ENCODE measurements around the gene UBE2L6.

GRCh38 chr11:57571606-57572005 is 4.1 kb upstream of the UBE2L6 start:
- TF ChIP-seq CTCF (IDR thresholded peaks at IDR 0.05; ENCODE audit: insufficient read depth, low read length, poor library complexity, severe bottlenecking) = no peak
- TF ChIP-seq EZH2phosphoT487 (conservative IDR thresholded peaks at IDR 0.05; ENCODE audit: low read length) = no peak
